ENCODE data around the gene KIAA0513. TPM values are rescaled to one million over a fixed set of nuclear protein-coding genes. Genes with fewer than 3 reads are reported as not detected.

KIAA0513 gene
- total and polyA plus RNA-seq, 2 of the 13 experiments (the other 11 are each of a cell fraction or from before 2014, with no cell fraction given): 1.8 TPM

- peak; percentile 76; the same call in 1 of the 2 replicates for TF ChIP-seq ZNF788 (CRISPR knock-in tag; IDR thresholded peaks at IDR 0.05; ENCODE audit: borderline replicate concordance)
- TF ChIP-seq ZNF460 (CRISPR knock-in tag; IDR thresholded peaks at IDR 0.05; ENCODE audit: borderline replicate concordance): peak; percentile 69; the same call in 1 of the 2 replicates
- TF ChIP-seq SAP130 (CRISPR knock-in tag; IDR thresholded peaks at IDR 0.05; ENCODE audit: low read depth): peak; percentile 67
- TF ChIP-seq ZBTB37 (CRISPR knock-in tag; IDR thresholded peaks at IDR 0.05): no peak
- peak; percentile 64; the same call in 1 of the 2 replicates for TF ChIP-seq ZNF770 (CRISPR knock-in tag; IDR thresholded peaks at IDR 0.05)
- peak; percentile 66; the same call in 1 of the 2 replicates for TF ChIP-seq KLF11 (CRISPR knock-in tag; IDR thresholded peaks at IDR 0.05)
- peak; percentile 70; the same call in 1 of the 2 replicates for TF ChIP-seq RXRB (CRISPR knock-in tag; IDR thresholded peaks at IDR 0.05; ENCODE audit: borderline replicate concordance)
- 0 out of 2 replicates have a peak, but pooled peaks have one; percentile 54 for TF ChIP-seq KLF9 (CRISPR knock-in tag; IDR thresholded peaks at IDR 0.05; ENCODE audit: low read depth)
- 0 out of 2 replicates have a peak, but pooled peaks have one; percentile 79 for TF ChIP-seq TSC22D2 (CRISPR knock-in tag; IDR thresholded peaks at IDR 0.05; ENCODE audit: borderline replicate concordance)
- TF ChIP-seq MYC (CRISPR knock-in tag; IDR thresholded peaks at IDR 0.05; ENCODE audit: borderline replicate concordance): peak; percentile 57; the same call in 1 of the 2 replicates
- no peak for TF ChIP-seq ZNF614 (CRISPR knock-in tag; IDR thresholded peaks at IDR 0.05; ENCODE audit: borderline replicate concordance)
- TF ChIP-seq TMF1 (CRISPR knock-in tag; IDR thresholded peaks at IDR 0.05; ENCODE audit: low read depth): peak; percentile 62; the same call in 1 of the 2 replicates
- peak; percentile 57; the same call in 1 of the 2 replicates for TF ChIP-seq RARA (CRISPR knock-in tag; IDR thresholded peaks at IDR 0.05)
- no peak for TF ChIP-seq ZNF503 (CRISPR knock-in tag; IDR thresholded peaks at IDR 0.05)
- TF ChIP-seq NKX3-1 (CRISPR knock-in tag; IDR thresholded peaks at IDR 0.05): peak; percentile 57; the same call in 1 of the 2 replicates
- TF ChIP-seq ZNF768 (CRISPR knock-in tag; IDR thresholded peaks at IDR 0.05): peak; percentile 91
- TF ChIP-seq ZNF281 (CRISPR knock-in tag; IDR thresholded peaks at IDR 0.05; ENCODE audit: borderline replicate concordance): no peak
- TF ChIP-seq HOMEZ (CRISPR knock-in tag; IDR thresholded peaks at IDR 0.05; ENCODE audit: low read depth): peak; percentile 55; the same call in 1 of the 2 replicates
Observed at GRCh38 chr16:85114909-85115567, 87.4 kb downstream of the KIAA0513 start (continued).

Measured in HepG2 (cell line).